GM10266 (cell line): ENCODE results near the gene PLD1.

Experiments
- DNase-seq: peaks from one replicate; pipeline ENCODE4 v3.0.0; 2012; ENCODE audit errors: extremely low spot score
- CTCF ChIP-seq: IDR thresholded peaks from 2 replicates; pipeline ENCODE4 v1.5.1; 2012; ENCODE audit warnings: mild to moderate bottlenecking, low read depth; ENCODE audit not compliant: control insufficient read depth, insufficient read depth; ENCODE audit errors: missing control alignments

The PLD1 gene

GRCh38 chr3:171649911-171650592 lies 160.2 kb downstream of the PLD1 start:
- no peak for TF ChIP-seq CTCF
- DNase-seq, result no peak

- no peak for TF ChIP-seq CTCF
- no peak for DNase-seq
Measured at GRCh38 chr3:171649267-171649666, 161.0 kb downstream of the PLD1 start.

- TF ChIP-seq CTCF, result no peak
- no peak for DNase-seq
Measured at GRCh38 chr3:171648069-171648468, 162.2 kb downstream of the PLD1 start.

- peak; percentile 71 for TF ChIP-seq CTCF
- peak; percentile 52 for DNase-seq
Measured at GRCh38 chr3:171646357-171647133, 163.7 kb downstream of the PLD1 start.

- TF ChIP-seq CTCF, result no peak
- DNase-seq, result no peak
Measured at GRCh38 chr3:171644681-171645080, 165.6 kb downstream of the PLD1 start.

GRCh38 chr3:171643681-171644080 lies 166.6 kb downstream of the PLD1 start:
- DNase-seq, result no peak

More at GRCh38 chr3:171643681-171644080, 166.6 kb downstream of the PLD1 start:
- no peak for TF ChIP-seq CTCF
